ENCODE results near the gene MT1A. TPM values are rescaled to one million over a fixed set of nuclear protein-coding genes. Genes with fewer than 3 reads are reported as not detected.

The MT1A gene
- total and polyA plus RNA-seq, 2 experiments from 2014 or later, result not detected

DNA sequence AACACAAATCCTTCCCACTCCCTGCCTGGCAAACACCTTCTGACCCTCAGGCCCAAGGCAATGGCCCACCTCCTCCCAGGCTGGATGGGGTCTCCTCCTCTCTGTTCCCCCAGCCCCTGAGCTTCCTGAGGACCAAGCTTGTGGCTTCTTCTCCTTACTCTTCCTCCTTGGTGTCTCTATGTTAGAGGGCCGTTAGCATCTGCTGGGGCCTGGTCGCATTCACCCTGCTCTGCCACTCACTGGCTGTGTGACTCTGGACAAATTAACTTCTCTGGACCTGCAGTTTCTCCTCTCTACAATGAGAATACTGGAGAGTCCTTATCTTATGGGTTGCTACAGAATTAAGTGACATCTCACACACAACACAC is 30.8 kb upstream of the MT1A start:
- H3K27ac ChIP-seq, result no peak overlapping the region
- no peaks in the 10 kb centered on the region for H3K9me3 ChIP-seq (ENCODE audit: low read depth)
- H3K36me3 ChIP-seq, result no peaks in the 10 kb centered on the region
- TF ChIP-seq, protein P1, sequence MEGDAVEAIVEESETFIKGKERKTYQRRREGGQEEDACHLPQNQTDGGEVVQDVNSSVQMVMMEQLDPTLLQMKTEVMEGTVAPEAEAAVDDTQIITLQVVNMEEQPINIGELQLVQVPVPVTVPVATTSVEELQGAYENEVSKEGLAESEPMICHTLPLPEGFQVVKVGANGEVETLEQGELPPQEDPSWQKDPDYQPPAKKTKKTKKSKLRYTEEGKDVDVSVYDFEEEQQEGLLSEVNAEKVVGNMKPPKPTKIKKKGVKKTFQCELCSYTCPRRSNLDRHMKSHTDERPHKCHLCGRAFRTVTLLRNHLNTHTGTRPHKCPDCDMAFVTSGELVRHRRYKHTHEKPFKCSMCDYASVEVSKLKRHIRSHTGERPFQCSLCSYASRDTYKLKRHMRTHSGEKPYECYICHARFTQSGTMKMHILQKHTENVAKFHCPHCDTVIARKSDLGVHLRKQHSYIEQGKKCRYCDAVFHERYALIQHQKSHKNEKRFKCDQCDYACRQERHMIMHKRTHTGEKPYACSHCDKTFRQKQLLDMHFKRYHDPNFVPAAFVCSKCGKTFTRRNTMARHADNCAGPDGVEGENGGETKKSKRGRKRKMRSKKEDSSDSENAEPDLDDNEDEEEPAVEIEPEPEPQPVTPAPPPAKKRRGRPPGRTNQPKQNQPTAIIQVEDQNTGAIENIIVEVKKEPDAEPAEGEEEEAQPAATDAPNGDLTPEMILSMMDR (IDR thresholded peaks at IDR 0.05; ENCODE audit: low read depth, low read length), result no peak
- H3K4me3 ChIP-seq, result no peak overlapping the region
- H3K27me3 ChIP-seq, result peaks cover 57% of the 10 kb centered on the region
- no peak for DNase-seq (ENCODE audit: low read depth in 1 of 2, low spot score in 1 of 2)
- peaks cover 11% of the 10 kb centered on the region for H3K4me1 ChIP-seq (ENCODE audit: low read depth)

DNA sequence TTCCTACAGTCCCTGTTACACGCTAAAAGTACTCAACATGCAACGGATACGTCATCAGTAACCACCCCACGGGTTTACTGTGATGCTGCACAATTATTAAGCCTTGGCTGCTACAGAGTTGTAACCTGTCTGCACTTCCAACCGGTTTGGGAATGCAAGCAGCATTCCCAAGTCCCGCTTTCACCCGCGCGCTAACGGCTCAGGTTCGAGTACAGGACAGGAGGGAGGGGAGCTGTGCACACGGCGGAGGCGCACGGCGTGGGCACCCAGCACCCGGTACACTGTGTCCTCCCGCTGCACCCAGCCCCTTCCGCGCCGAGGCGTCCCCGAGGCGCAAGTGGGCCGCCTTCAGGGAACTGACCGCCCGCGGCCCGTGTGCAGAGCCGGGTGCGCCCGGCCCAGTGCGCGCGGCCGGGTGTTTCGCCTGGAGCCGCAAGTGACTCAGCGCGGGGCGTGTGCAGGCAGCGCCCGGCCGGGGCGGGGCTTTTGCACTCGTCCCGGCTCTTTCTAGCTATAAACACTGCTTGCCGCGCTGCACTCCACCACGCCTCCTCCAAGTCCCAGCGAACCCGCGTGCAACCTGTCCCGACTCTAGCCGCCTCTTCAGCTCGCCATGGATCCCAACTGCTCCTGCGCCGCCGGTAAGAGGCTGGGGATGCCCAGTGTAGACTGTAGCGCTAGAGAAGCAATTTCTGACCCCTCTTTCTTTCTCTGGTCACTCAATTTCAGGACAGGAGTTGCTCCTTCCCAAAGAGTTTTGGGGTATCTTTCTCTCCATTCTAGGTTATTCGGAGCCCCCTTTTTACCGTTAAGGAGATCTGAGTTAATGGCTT is 30.2 kb upstream of the MT1A start, which contains the start of gene MT2A:
MT2A (plus strand) TSS at position 542 of the 833 bp plus-strand sequence; CDS start at position 614, 72 bp downstream.
- Histone ChIP-seq H3K9me3 (ENCODE audit: low read depth) (no peaks in the 10 kb centered on the region), H3K4me3 (peak within 1 kb of the TSS; percentile 18), H3K36me3 (no peaks in the 10 kb centered on the region), H3K27ac (no peak within 1 kb of the TSS), H3K27me3 (peaks cover 63% of the 10 kb centered on the region), H3K4me1 (ENCODE audit: low read depth) (peaks cover 11% of the 10 kb centered on the region)
- peak; percentile 92 to 98 for DNase-seq (ENCODE audit: low read depth in 1 of 2, low spot score in 1 of 2)
- TF ChIP-seq, protein P1 (IDR thresholded peaks at IDR 0.05; ENCODE audit: low read depth, low read length), result no peak

DNA sequence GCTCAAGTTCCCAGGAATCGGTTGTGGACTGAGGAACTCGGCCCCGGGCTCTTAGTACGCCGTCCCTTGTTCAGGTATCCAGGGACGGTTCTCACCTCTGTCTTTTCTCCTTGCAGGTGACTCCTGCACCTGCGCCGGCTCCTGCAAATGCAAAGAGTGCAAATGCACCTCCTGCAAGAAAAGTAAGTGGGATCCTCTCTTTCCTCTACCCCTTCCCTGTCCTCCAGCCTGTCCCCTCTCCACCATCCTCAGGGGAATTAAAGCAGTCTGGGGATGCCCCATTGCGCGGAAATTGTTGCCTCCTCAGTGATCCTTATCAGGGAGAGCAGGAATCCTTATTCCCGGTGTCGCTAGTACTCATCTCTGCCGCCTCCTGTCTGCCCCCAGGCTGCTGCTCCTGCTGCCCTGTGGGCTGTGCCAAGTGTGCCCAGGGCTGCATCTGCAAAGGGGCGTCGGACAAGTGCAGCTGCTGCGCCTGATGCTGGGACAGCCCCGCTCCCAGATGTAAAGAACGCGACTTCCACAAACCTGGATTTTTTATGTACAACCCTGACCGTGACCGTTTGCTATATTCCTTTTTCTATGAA is 29.5 kb upstream of the MT1A start:
- DNase-seq (ENCODE audit: low read depth in 1 of 2, low spot score in 1 of 2), result no peak
- TF ChIP-seq, protein P1 (IDR thresholded peaks at IDR 0.05; ENCODE audit: low read depth, low read length), result no peak
- Histone ChIP-seq H3K27me3 (peaks cover 70% of the 10 kb centered on the region), H3K4me1 (ENCODE audit: low read depth) (peaks cover 11% of the 10 kb centered on the region), H3K36me3 (no peaks in the 10 kb centered on the region), H3K9me3 (ENCODE audit: low read depth) (no peaks in the 10 kb centered on the region), H3K27ac (no peak overlapping the region), H3K4me3 (peak overlapping the region; percentile 18)

DNA sequence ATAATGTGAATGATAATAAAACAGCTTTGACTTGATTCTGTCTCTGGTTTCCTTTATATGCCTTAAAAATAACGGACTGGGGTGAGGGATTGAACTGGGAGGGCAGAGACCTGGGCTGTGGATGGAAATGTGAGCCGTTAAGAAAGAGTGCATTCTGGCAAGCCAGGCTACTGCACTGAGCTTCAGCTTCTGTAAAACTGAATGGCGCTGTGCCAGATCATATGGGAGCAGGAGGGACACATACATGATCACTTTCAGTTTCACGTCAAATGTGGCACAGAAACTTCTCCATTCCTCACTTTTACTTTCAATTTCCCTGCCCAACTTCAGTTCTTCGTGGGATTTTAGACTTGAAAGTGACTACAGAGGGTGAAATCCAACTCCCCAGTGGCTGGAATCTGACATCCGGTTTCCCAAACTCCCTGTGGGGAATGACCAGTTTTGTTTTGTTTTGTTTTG is 29.0 kb upstream of the MT1A start:
- H3K4me3 ChIP-seq, result no peak overlapping the region
- peaks cover 11% of the 10 kb centered on the region for H3K4me1 ChIP-seq (ENCODE audit: low read depth)
- H3K27me3 ChIP-seq, result peaks cover 75% of the 10 kb centered on the region
- no peaks in the 10 kb centered on the region for H3K9me3 ChIP-seq (ENCODE audit: low read depth)
- H3K36me3 ChIP-seq, result no peaks in the 10 kb centered on the region
- DNase-seq (ENCODE audit: low read depth in 1 of 2, low spot score in 1 of 2), result peak in 1 of 2 donors; percentile 88
- TF ChIP-seq, protein P1 (IDR thresholded peaks at IDR 0.05; ENCODE audit: low read depth, low read length), result no peak
- H3K27ac ChIP-seq, result no peak overlapping the region

DNA sequence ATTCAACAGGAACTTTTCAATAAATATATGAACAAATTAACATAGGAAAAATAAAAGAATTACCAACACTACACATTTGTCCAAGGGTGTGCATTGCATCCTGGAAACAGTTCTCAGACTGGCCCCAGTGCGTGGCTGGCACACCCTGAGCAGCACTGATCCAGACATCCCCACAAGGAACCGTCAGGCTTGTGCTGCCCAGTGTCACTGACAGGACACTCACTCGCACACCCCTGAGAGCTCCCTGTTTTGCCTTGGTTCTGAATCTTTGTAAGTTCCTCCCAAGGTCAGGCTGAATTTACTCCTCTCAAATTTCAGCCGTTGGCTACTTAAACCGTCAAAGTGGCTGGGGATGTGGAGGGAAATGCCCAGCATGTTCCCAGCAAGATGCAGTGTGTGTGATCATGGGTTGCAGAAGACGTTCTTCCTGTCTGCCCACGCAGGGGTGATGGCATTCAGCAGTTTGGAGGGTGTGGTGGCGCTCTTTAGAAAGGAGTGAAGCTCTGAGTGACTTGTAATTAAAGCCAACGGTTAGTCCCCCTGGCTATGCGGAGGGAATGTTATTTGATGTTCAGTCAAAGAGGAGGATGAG is 28.4 kb upstream of the MT1A start:
- TF ChIP-seq, protein P1 (IDR thresholded peaks at IDR 0.05; ENCODE audit: low read depth, low read length), result no peak
- H3K27me3 ChIP-seq, result peaks cover 82% of the 10 kb centered on the region
- no peak overlapping the region for H3K4me3 ChIP-seq
- no peak overlapping the region for H3K27ac ChIP-seq
- no peaks in the 10 kb centered on the region for H3K36me3 ChIP-seq
- H3K9me3 ChIP-seq (ENCODE audit: low read depth), result no peaks in the 10 kb centered on the region
- H3K4me1 ChIP-seq (ENCODE audit: low read depth), result peaks cover 11% of the 10 kb centered on the region
- DNase-seq (ENCODE audit: low read depth in 1 of 2, low spot score in 1 of 2), result peak in 1 of 2 donors; percentile 85
